Left lung (tissue), 10 donors: ENCODE measurements around the gene GSTM5. TPM values are rescaled to one million over a fixed set of nuclear protein-coding genes. Genes with fewer than 3 reads are reported as not detected.
A peak's percentile ranks its signal among the peaks of the same experiment; 100 is the strongest.
"Not testable (repeated sequence)": the region's sequence is repeated elsewhere in the genome, so short reads cannot be mapped to it uniquely, and the experiment has no call there.

Experiments used
- ATAC-seq: fragments of 200-7000 bp; cut with Tn5 transposase; one replicate; pipeline ENCODE4 v1.9.1; 2020; ENCODE audit warnings: moderate library complexity
- DNase-seq, 4 donors: peaks; one replicate each; pipeline ENCODE4 v3.0.0-alpha.2; 2013 to 2020
- H3K27ac ChIP-seq, 2 donors: fragments of 200-600 bp; sonication (generic) in 1 of 2; one replicate each; pipeline versions ENCODE4 v1.5.0 to v1.8.0; 2020 to 2021
- H3K27me3 ChIP-seq, 2 donors: fragments of 200-600 bp; sonication (generic) in 1 of 2; one replicate each; pipeline versions ENCODE4 v1.5.0 to v1.8.0; 2020 to 2021
- H3K36me3 ChIP-seq, 2 donors: fragments of 200-600 bp; sonication (generic) in 1 of 2; one replicate each; pipeline versions ENCODE4 v1.5.0 to v1.8.0; 2020 to 2021
- H3K4me1 ChIP-seq, 2 donors: fragments of 200-600 bp; one replicate each; pipeline ENCODE4 v1.8.0; 2021
- H3K4me3 ChIP-seq, 2 donors: fragments of 200-600 bp; sonication (generic) in 1 of 2; one replicate each; pipeline versions ENCODE4 v1.5.0 to v1.8.0; 2020 to 2021; ENCODE audit warnings: mild to moderate bottlenecking in 1 of 2
- H3K9me3 ChIP-seq, 2 donors: fragments of 200-600 bp; sonication (generic) in 1 of 2; one replicate each; pipeline versions ENCODE4 v1.5.0 to v1.8.0; 2020 to 2021
- CTCF ChIP-seq, 2 donors: fragments of 200-600 bp; sonication (generic) in 1 of 2; IDR thresholded peaks; one replicate each; pipeline versions ENCODE4 v1.5.0 to v1.8.0; 2021; ENCODE audit warnings: antibody characterized with exemption in 2 of 2
- intact Hi-C, 2 donors: fragments of 100-400 bp; cut with DNase I; formaldehyde crosslinking; loops; one replicate each; pipeline versions ENCODE4 v1.11.2 to v1.14.2; 2022
- polyA plus RNA-seq, 6 donors: library from polyadenylated mRNA; unstranded; fragments of 120-200 nt; gene quantifications; one replicate each; pipeline ENCODE4 v1.2.1, GENCODE V29; 2013; ENCODE audit not compliant: insufficient read length in 6 of 6
- total RNA-seq, 2 donors: library from RNA; stranded (reverse); fragmentation: NEBNext Ultra II Directional; extraction: Animal tissue kit (Norgen Biotek cat#: 25700); gene quantifications; one replicate each; pipeline ENCODE4 v1.2.1, GENCODE V29; 2021
- donor health status: DM: no; HTN: yes; CAD: no.
- donor health status: DM: no; HTN: no; CAD: no.

GSTM5 gene
- total and polyA plus RNA-seq, 8 donors: 8.4 to 91.2 (median 60.1) TPM

GRCh38 chr1:109740615-109741373 is 28.7 kb downstream of the GSTM5 start, which contains the start of gene GSTM3:
Gene GSTM3, minus strand, starts transcription at chr1:109741038. Its CDS starts 751 bp downstream, at chr1:109740287.
- no peak for TF ChIP-seq CTCF (IDR thresholded peaks at IDR 0.05)
- DNase-seq (no peak), ATAC-seq (peak; percentile 36)
- no peaks in the 10 kb centered on the region for H3K36me3 ChIP-seq
- peak within 1 kb of the TSS in 1 of 2 donors; percentile 72 for H3K27ac ChIP-seq
- H3K9me3 ChIP-seq: no peaks in the 10 kb centered on the region
- H3K4me3 ChIP-seq: peak within 1 kb of the TSS; percentile 53 to 69
- peaks cover 5 to 18% of the 10 kb centered on the region in 2 donors for H3K4me1 ChIP-seq
- intact Hi-C loops: no loop called here
- H3K27me3 ChIP-seq: peaks cover 7 to 22% of the 10 kb centered on the region in 2 donors

GRCh38 chr1:109748311-109748710 is 36.3 kb downstream of the GSTM5 start:
- not testable (repeated sequence) for DNase-seq

GRCh38 chr1:109749221-109749620 is 37.2 kb downstream of the GSTM5 start:
- no peaks in the 10 kb centered on the region for H3K36me3 ChIP-seq
- no peaks in the 10 kb centered on the region for H3K27me3 ChIP-seq
- no peak overlapping the region for H3K4me3 ChIP-seq
- H3K4me1 ChIP-seq: no peaks in the 10 kb centered on the region
- H3K27ac ChIP-seq: no peak overlapping the region
- DNase-seq (no peak), ATAC-seq (no peak)
- intact Hi-C loops: no loop called here
- no peaks in the 10 kb centered on the region for H3K9me3 ChIP-seq
- no peak for TF ChIP-seq CTCF (IDR thresholded peaks at IDR 0.05)

More at GRCh38 chr1:109748311-109748710, 36.3 kb downstream of the GSTM5 start:
- ATAC-seq, H3K4me3 ChIP-seq, H3K27ac ChIP-seq, H3K36me3 ChIP-seq, H3K4me1 ChIP-seq, H3K27me3 ChIP-seq, intact Hi-C loops, H3K9me3 ChIP-seq: not testable (repeated sequence)

GRCh38 chr1:109750241-109750882 is 38.3 kb downstream of the GSTM5 start:
- ATAC-seq (no peak), DNase-seq (no peak)
- Histone ChIP-seq H3K9me3 (no peaks in the 10 kb centered on the region), H3K27me3 (no peaks in the 10 kb centered on the region), H3K4me1 (no peaks in the 10 kb centered on the region), H3K36me3 (no peaks in the 10 kb centered on the region), H3K4me3 (no peak overlapping the region), H3K27ac (no peak overlapping the region)
- no peak for TF ChIP-seq CTCF (IDR thresholded peaks at IDR 0.05)
- intact Hi-C loops: no loop called here

- ATAC-seq: no peak
- Histone ChIP-seq H3K27me3 (no peaks in the 10 kb centered on the region), H3K4me1 (no peaks in the 10 kb centered on the region), H3K4me3 (no peak overlapping the region), H3K9me3 (no peaks in the 10 kb centered on the region), H3K36me3 (no peaks in the 10 kb centered on the region), H3K27ac (no peak overlapping the region)
- TF ChIP-seq CTCF (IDR thresholded peaks at IDR 0.05): no peak
- intact Hi-C loops: no loop called here
- no peak for DNase-seq
Measured at GRCh38 chr1:109750920-109751319, 38.9 kb downstream of the GSTM5 start.
